Fibroblast of lung (primary cell): ENCODE measurements around the gene TMEFF2.

Experiments used
- EZH2 ChIP-seq: IDR thresholded peaks from 2 replicates; pipeline ENCODE4 v1.5.1; 2012; ENCODE audit warnings: low read length, control low read depth, mild to moderate bottlenecking; ENCODE audit errors: missing control alignments
- TF ChIP-seq, protein P1 (sequence below), 2 donors: IDR thresholded peaks in 1 of 2; conservative IDR thresholded peaks in 1 of 2; 1 replicate in 1 of 2; 2 replicates in 1 of 2; pipeline ENCODE4 v1.5.1; 2011 to 2012; ENCODE audit warnings: low read length in 2 of 2, control low read depth in 1 of 2, inconsistent platforms in 1 of 2, low read depth in 1 of 2, mild to moderate bottlenecking in 1 of 2

DNA sequence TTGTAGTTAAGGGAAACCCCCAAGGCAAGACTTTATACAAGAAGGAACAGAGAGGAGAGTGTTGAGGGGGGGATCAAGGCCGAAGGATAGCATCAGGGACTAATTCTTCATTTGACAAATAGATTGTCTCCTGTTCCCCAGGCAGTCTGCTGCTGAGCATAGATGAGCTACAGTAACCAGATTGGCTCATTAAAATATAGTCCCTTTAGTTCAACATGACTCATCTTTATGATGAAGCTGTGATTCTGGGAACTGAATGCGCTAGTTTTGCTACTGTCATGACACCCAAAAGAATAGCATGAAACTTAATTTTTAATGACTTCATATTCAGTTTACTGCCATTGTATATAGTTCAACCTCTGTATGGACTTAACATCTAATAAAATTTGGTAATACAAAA lies 35.5 kb downstream of the TMEFF2 start:
- TF ChIP-seq, protein P1, sequence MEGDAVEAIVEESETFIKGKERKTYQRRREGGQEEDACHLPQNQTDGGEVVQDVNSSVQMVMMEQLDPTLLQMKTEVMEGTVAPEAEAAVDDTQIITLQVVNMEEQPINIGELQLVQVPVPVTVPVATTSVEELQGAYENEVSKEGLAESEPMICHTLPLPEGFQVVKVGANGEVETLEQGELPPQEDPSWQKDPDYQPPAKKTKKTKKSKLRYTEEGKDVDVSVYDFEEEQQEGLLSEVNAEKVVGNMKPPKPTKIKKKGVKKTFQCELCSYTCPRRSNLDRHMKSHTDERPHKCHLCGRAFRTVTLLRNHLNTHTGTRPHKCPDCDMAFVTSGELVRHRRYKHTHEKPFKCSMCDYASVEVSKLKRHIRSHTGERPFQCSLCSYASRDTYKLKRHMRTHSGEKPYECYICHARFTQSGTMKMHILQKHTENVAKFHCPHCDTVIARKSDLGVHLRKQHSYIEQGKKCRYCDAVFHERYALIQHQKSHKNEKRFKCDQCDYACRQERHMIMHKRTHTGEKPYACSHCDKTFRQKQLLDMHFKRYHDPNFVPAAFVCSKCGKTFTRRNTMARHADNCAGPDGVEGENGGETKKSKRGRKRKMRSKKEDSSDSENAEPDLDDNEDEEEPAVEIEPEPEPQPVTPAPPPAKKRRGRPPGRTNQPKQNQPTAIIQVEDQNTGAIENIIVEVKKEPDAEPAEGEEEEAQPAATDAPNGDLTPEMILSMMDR (conservative IDR thresholded peaks at IDR 0.05 in 1 of 2, IDR thresholded peaks at IDR 0.05 in 1 of 2; ENCODE audit: low read depth in 1 of 2, low read length in 2 of 2) = no peak
- no peak for TF ChIP-seq EZH2
